HG02885 (cell line): ENCODE measurements around the gene TSPAN31.
A peak's percentile ranks its signal among the peaks of the same experiment; 100 is the strongest.

Experiments used
- ATAC-seq: cut with Tn5 transposase; IDR thresholded peaks from one replicate; pipeline ENCODE4 v1.9.1; 2021; ENCODE audit warnings: mild to moderate bottlenecking; ENCODE audit not compliant: unreplicated experiment, poor library complexity

The TSPAN31 gene

DNA sequence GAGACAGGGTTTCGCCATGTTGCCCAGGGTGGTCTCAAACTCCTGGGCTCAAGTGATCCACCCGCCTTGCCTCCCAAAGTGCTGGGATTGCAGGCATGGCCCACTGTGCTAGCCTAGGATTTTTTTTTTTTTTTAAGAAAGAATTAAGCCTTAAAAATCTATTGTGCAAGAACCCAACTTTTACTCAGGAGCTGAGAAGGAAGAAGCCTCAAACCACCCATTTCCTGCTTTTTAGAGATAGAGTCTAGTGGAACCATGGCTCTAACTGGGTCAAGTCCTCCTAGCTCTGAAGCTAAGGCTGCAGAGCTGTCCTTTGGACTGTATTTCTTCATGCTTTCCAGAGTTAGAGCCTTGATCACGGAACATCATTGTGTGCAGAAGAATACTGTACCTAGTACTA is 36.4 kb downstream of the TSPAN31 start:
- no peak for ATAC-seq

GRCh38 chr12:57781801-57782200 is 37.0 kb downstream of the TSPAN31 start:
- no peak for ATAC-seq

- peak; percentile 11 for ATAC-seq
Observed at GRCh38 chr12:57782243-57782607, 37.4 kb downstream of the TSPAN31 start.

GRCh38 chr12:57782608-57783465 is 38.0 kb downstream of the TSPAN31 start, which contains the start of gene TSFM:
TSS of gene TSFM (plus strand) at chr12:57782787. CDS start at chr12:57782802, 15 bp downstream.
- ATAC-seq: peak; percentile 85

DNA sequence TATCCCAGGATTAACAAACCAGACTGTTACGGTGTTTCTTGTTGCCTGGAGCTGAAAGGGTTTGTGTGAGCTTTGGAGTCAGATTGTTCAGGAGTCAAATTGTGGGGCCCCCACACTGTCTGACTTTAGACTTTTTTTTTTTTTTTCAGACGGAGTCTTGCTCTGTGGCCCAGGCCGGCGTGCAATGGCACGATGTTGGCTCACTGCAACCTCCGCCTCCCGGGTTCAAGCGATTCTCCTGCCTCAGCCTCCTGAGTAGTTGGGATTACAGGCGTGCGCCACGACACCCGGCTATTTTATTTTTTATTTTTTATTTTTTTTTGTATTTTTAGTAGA is 38.6 kb downstream of the TSPAN31 start:
- no peak for ATAC-seq

DNA sequence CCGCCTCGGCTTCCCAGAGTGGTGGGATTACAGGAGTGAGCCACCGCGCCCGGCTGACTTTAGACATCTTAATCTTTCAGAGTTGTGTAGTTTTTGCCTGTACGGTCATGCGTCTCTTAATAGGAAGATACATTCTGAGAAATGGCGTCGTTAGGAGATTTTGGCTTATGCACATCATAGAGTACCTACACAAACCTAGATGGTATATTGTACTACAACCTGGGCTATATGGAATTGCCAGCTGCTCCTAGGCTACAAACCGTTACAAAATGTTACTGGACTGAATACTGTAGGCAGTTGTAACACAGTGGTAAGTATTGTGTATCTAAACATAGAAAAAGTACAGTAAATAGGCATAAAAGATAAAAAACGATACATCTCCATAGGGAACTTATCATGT is 39.0 kb downstream of the TSPAN31 start:
- no peak for ATAC-seq

DNA sequence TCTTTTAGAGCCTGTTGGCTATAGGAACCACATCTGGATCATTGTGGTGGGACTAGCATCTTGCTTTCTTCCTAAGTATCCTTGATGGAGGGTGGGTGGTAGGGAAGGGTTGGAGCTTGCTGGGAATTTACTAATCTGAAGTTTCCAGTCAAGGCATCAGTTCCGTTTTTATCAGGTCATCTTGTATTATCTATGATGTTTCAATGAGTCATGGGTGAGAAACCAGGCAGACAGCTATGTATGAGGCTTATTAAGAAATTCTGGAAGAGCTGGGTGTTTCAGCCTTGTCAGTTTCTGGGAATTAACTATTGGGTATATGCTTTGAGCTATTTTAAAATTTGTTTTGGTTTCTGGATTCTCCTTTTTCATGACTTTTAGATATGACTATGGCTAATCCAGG is 49.1 kb downstream of the TSPAN31 start:
- ATAC-seq: no peak

GRCh38 chr12:57795354-57795753 is 50.5 kb downstream of the TSPAN31 start:
- ATAC-seq: no peak

DNA sequence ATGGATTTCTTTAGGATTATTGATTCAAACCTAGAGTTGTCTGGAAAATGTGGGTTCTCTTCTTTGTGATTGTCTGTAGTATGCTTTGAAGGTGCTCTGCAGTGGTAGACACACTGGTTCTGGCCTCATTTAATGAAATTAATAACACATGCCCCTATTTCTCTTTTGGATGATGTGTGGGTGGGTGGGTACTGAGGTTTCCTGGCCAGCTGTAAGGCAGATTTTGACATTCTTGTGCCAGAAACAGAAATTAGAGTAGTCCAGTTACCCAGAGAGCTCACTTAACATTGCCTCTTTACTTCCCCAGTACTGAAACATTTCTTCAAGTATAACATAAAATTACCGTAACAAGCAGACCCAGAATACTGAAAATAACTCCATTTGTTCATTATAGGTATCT is 52.2 kb downstream of the TSPAN31 start:
- ATAC-seq: no peak

DNA sequence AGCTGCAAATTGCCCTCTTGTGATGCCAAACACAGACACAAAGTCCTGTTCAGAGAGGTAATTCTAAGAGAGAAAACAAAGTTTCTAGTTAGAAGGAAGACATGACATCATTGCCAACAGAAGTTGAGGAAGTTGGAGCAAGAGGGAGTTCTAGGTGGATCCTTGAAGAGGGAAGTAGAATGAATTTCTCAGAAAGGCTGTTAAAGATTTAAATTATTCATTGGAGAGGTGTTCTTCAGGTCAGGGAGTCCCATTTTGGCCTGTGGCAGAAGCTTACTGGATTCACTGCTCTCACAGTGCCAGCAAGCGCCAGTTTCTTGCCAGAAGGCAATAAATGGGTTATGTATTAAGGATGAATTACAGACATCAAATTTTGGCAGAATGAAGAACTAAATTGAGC is 53.1 kb downstream of the TSPAN31 start:
- no peak for ATAC-seq
